ENCODE data around the gene TMEM186. TPM values are rescaled to one million over a fixed set of nuclear protein-coding genes. Genes with fewer than 3 reads are reported as not detected.
"Not testable (repeated sequence)": the region's sequence is repeated elsewhere in the genome, so short reads cannot be mapped to it uniquely, and the experiment has no call there.

TMEM186 gene
- total RNA-seq, 1 donor from 2014 or later: 10.4 TPM

DNA sequence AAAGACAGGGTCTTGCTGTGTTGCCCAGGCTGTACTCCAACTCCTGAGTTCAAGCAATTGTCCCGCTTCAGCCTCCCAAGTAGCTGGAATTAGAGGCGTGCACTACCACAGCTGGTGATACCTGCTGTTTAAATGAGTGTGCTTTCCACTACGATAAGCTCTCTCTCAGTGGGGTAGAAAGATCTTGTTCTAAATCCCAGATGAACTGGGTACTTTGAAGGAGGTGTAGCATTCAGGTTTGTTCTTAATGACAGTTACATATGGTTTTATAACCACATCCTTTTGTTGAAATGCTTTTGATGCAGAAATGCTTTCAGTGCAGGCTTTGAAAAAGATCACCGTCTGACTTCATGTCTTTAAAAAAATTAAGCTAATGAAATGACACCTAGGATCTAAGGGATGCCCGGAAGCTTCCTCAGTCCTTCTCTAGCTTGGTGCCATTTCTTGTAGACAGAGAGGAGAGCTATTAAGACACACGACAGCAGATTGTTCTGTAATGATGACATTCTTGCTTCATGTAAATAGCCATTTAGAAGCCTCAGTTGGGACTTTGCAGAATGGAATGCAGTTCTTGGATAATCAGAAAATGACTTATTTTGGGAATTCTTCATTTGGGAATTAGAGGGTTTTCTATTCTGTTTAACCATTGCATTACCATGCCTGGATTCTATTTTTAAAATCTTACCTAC, 19.7 kb upstream of the TMEM186 start:
- no peak for DNase-seq (ENCODE audit: low spot score)
- intact Hi-C loops (cut with DNase I): no loop called here

DNA sequence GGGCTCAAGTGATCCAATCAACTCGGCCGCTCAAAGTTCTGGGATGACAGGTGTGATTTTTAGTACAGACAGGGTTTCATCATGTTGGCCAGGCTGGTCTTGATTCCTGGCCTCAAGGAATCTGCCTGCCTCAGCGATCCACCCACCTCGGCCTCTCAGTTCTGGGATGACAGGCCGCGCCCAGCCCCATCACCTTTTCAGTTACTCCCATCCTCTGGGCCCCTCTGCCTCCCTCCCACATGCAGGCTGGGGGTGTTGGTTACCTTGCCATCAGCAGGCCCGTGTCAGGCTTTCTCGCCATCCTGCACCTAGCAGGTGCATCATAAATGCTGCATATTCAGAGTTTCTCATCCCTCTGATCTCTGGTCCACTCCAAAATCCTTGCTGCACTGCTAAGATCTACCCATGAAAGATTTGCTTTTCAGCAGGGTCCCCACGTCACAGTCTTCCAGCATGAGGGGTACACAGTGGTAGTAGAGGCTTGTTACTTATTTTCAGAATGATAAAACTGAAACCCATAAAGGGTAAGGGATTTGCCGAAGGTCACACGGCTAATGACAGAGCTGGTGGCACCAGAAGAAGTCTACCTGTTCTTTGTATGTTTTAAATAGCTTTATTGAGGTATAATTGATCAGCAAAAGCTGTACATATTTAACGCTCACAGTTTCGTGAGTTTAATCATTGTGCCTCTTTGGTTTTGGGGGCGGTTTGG, 16.8 kb upstream of the TMEM186 start:
- no peak for DNase-seq (ENCODE audit: low spot score)
- intact Hi-C loops (cut with DNase I): no loop called here

DNA sequence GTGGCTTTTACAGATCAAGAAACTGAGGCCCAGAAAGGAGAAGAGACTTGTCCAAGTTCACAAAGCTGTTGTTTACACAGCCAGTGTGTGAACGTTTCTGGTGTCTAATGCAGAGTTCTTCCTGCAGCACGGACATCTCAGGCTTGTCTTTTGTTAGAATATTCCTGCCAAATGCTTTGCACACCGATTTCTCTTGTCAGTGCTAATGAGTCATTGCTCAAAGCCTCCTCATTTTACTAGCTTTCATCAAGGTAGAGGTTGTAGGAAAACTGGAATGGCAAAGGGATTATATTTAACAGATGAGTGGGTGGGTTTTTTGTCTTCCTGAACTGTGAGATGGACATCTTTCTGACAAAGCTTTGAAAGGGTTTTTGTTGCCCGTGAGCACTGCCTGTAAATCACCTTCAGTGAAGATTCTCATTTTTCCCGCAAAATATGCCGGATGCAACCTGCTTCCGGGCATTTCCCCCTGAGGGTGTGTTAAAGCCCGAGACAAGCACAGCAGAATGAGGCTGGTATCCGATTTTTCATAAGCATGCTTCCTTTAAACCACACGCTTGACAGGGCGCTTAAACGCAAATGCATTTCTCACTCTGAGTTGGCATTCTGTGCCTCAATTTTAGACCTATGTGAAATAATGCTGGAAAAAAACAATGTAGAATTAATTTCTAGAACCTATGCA, 14.9 kb upstream of the TMEM186 start:
- intact Hi-C loops (cut with DNase I): no loop called here
- no peak for DNase-seq (ENCODE audit: low spot score)

DNA sequence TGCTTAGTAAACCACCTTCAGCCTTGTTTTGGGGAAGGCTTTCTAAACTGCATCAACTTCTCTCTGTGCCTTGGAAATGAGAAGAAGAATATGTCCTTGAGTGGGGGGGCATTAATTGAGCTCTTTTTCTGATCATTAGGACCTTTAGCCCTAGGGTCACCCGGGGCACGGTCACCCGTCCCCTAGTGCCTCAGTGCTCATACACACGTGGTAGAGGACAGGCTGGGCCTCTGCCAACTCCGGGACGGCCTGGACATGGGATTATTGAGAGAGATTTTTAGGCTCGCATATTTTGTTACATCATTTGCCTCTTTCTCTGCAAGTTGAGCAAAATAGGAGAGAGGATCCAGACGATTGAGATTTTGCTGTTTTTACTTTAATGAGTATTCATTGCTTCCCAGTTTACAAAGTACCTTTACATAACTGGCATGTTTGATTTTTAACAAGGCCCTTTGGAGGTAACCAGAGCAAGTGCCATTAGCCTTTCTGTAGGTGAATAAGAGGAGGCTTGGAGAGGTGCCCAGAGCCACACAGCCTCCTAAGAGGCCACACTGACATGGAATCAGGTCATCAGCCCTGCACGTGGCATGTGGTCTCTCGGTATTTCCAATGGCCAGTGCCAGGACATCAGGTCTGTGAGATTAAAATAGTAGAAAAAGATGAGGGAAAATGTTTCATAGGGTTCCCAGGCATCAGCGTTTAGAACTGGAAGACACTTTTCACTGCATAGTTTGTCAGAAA, 11.3 kb upstream of the TMEM186 start:
- DNase-seq (ENCODE audit: low spot score): no peak
- intact Hi-C loops (cut with DNase I): no loop called here

DNA sequence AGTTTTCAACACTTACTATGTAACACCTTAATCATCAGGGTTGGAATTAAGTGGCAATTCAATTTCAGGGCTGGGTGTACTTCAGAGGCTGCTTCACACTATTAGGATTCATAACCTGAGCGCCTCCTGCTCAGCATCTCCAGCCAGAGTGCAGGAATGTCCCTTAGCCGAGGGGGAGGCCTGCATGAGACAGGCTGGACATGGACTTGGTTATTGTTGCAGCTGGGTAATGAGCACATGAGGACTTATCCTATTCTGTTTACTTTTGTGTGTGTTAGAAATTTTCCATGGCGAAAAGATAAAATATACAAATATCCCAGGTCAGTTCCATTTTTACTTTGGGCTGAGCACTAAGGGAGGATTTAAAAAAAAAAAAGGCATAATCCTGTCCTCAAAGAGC, 10.6 kb upstream of the TMEM186 start:
- intact Hi-C loops (cut with DNase I): no loop called here
- DNase-seq (ENCODE audit: low spot score): no peak

DNA sequence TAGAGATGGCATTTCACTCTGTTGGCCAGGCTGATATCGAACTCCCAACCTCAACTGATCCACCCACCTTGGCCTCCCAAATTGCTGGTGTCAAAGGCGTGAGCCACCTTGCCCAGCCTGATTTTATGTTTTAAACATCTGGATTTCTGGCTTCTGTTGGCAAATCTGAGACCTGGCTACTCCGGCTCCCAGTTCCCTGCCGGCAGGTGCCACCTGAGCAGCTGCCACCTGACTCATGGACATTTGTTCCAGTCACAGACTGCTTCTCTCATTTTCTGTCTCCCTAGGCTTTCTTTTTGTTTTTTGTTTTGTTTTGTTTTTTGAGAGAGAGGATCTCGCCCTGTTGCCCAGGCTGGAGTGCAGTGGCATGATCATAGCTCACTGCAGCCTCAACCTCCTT, 9.8 kb upstream of the TMEM186 start:
- intact Hi-C loops (cut with DNase I): no loop called here
- DNase-seq (ENCODE audit: low spot score): no peak

DNA sequence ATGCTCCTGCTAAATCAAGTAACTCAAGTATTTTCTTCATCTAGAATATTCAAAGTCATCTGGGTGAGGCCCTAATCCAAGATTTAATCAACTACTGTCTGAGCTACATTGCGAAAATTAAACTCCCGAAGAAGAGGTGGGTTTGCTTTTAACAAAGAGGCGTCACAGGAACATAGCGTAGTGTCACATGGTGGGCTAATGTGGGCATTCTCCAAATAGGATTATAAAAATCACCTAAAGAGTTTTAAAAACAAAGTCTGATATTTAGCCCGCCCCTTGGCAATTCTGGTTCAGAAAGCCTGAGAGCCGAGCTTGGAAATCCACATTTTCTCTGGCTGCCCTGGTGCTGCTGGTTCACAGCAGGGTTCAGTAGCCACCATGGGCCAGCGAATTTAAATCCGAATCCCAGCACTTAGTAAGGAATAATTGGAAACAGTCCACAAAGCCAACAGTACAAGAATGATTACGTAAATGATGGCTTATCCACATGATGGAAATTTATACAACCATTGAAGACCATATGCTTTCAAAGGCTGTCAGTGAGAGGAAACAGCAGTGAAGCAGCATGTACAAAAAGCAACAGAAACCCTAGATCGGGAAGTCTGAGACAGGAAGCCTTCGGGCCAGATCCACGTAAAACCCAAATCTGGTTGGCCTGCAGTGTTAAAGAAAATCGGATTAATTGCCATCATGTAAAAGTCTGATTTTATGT, 9.0 kb upstream of the TMEM186 start:
- intact Hi-C loops (cut with DNase I): no loop called here
- DNase-seq (ENCODE audit: low spot score): no peak

DNA sequence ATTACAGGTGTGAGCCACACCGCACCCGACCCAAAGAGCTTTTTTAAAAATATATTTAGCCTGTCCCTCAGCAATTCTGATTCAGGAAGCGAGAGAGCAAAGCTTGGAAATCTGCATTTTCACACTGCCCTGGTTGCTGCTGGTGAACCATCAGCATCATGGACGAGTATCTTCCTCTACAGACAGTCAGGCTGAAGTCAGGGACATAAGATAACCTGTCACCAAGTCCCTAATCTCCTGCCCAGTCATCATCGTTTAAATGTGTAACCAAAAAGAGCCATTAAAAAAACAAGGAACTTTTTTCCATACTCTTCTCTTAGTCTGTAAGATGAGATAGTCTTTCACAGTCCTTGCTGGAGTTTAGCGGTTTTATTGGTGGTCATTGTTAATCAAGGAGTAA, 6.9 kb upstream of the TMEM186 start:
- intact Hi-C loops (cut with DNase I): no loop called here

DNA sequence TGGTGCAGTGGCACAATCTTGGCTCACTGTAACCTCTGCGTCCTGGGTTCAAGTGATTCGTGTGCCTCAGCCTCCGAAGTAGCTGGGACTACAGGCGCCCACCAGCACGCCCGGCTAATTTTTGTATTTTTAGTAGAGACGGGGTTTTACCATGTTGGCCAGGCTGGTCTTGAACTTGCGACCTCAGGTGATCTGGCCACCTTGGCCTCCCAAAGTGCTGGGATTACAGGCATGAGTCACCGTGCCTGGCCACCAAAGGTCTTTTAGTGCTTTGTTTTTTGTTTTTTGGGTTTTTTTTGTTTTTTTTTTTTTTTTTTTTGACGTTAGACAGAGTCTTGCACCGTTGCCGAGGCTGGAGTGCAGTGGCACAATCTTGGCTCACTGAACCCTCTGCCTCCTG, 6.3 kb upstream of the TMEM186 start:
- intact Hi-C loops (cut with DNase I); DNase-seq (ENCODE audit: low spot score): not testable (repeated sequence)

More for the DNA sequence above, 6.9 kb upstream of the TMEM186 start:
- DNase-seq (ENCODE audit: low spot score): no peak

DNA sequence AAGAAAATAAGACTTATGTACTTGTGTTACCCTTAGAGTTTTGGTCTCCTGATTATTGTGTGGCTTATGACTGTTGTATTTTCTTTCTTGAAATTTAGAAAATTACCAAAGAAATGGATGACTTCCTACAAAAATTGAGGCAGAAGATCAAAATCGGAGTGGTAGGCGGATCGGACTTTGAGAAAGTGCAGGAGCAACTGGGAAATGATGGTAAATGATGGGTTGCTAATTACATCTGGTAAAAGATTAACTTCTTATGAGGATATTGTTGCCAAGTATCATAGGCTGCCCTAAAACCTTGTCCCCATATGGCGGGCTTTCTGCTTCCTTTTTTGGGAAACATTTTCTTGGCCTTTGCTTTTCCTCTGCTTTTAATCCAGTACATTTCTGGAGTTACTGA, 4.3 kb upstream of the TMEM186 start:
- no peak for DNase-seq (ENCODE audit: low spot score)
- intact Hi-C loops (cut with DNase I): no loop called here

DNA sequence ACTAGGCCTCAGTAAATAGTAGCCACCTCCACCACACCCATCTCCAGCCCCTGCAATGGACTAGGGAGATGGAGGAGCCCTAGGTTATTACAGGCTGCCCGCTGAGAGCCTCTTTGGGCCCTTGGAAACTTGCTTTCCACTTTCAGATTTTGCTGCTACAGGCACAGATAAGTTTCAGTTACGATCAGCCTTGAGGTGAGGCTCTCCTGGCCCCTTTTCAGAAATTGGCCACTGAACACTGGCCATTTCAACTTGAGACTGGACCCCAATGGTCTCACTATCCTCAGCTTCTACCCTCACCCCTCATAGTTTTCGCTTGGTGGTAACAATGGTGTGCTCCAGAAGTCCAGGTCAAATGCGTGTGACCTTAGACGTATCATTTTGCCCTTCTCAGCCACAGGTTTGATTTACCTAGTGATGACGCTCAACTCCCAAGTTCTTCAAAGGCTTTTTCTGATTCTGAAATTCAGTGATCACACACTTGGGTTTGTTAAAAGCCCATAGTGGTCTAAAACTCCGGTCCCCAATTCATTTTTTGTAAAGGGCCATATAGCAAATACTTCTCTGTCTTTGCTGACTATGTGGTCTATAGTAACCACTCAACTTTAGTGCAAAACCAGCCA, 1.2 kb upstream of the TMEM186 start:
- intact Hi-C loops (cut with DNase I): loop anchor here (2.0 to 5.0 kb wide), 4 partner anchors 69 to 231 kb away; partner anchors contain the start of genes ABAT and CARHSP1
- no peak for DNase-seq (ENCODE audit: low spot score)

DNA sequence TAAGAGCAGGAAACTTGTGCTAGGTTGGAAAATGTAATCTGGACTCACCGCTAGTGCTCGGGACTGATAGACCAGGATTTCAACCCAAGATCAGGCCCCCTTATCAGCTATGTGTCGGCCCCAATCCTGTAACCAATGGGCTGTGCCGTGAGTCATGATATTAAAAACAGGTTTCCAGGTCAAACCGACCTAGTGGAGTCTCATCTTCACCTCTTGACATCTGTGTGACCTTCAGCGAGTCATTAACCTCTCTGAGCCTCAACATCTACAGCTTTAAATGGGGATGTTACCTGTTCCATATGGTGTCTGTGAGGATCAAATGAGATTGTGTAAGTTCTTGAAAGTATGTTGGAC, 712 bp upstream of the TMEM186 start:
- intact Hi-C loops (cut with DNase I): loop anchor here (2.0 to 5.0 kb wide), 4 partner anchors 69 to 231 kb away; partner anchors contain the start of genes ABAT and CARHSP1

DNA sequence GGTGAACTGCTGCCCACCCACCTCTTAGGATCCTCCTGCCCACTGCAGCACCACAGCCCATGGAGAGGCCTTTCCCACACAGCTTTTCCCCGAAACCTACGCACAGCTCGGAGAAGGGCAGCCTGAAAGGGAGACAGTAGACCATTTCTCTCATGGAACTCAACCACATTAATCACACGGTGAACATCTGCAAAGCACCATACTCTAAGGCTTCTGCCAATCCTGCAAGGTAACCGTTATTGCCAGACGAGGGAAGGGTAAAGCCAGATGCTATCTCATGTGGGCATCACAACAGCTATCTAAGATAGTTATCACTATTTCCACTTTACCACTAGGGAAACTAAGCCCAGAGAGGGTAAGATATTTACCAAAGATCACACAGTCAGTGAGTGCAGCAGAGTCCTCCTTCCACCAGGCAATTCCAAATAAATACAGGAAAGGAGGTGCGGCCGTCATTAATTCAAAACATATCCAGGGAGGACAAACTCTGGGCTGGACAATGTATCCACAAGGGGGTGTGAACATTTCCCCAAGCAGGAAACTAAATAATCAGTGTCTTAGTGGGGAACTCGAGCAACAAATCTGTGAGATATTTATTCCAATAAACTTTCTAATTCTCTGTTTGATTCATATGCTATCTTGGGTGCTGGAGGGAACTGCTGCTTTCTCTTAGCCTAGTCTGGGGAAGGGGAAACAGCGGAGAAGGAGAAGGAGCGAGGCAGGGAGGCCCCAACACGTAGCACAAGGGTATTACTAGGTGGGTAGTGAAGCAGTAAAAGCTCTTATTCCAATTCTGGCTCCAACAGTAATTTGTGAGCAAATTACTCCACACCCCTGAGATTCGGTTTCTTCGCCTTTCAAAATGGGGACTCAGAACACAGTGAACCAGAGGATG, 723 bp downstream of the TMEM186 start:
- intact Hi-C loops (cut with DNase I): loop anchor here (5.0 kb wide), 3 partner anchors 71 to 229 kb away; partner anchors contain the start of genes ABAT and CARHSP1
- peak; percentile 10 for DNase-seq (ENCODE audit: low spot score)

More for the DNA sequence above, 712 bp upstream of the TMEM186 start:
- no peak for DNase-seq (ENCODE audit: low spot score)

DNA sequence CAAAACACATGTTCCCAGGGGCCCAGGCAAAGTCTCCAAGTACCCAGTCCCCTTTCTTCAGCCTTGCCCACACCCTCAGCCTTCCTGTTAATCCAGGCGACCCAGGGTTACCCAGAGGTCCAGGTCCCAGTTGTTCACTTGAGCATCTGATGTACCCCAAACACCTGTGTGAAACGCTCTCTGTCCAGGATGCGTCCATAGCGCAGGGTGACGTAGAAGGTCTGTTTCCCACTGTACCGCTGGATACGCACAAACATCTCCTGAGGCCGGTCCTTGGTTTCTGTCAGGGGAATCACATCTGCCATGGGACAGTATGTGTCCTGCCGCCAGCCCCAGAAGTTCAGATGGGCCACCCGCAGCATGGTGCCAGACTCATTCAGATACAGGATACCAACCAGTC, 1.6 kb downstream of the TMEM186 start:
- DNase-seq (ENCODE audit: low spot score): peak; percentile 67
- intact Hi-C loops (cut with DNase I): loop anchor here (5.0 kb wide), 3 partner anchors 71 to 229 kb away; partner anchors contain the start of genes ABAT and CARHSP1

DNA sequence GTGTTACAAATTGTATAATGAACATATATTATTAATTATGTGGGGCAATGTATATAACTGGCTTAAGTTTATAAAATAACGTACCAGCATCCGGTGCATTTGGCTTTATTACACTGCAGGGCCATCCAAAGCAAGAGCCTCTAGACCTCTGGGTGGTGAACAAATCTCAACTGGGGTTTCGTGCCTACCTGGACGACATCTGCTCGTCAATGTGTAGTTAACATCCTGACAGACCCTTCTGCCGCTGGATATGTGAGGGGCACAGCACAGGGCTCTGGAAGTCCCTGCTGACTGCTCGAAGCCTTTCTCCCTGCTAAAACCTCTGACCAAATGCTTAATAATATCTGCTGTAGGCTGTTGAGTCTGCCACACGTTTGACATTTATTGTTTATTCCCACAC, 2.3 kb downstream of the TMEM186 start:
- no peak for DNase-seq (ENCODE audit: low spot score)
- intact Hi-C loops (cut with DNase I): loop anchor here (5.0 kb wide), 3 partner anchors 72 to 228 kb away; partner anchors contain the start of genes ABAT and CARHSP1

DNA sequence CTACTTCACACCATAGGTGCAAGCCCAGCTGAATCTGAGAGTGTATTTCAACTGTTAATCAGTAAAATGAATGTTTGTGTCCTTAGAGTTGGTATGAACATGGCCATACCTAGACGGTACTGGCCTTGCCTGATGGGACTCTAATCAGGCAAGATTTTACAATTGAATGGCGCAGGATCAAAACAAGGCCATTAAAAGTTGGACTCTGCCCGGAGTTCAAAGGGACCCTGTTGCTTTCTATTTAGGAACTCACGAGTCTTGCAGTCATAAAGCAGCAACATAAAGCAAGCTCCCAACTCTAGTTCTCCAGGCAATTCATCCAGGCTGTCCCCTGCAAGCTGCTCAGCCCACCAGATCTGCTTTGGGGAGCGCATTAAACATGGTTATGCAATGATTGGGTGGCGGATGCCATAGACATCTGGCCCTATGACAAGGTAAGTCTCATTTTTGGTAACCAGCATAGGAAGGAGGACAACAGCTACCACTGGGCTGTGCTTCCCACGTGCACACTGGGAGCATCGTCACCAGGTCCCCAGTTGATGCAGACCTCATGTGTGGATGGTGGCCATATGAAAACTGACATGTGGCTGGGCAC, 8.8 kb downstream of the TMEM186 start:
- intact Hi-C loops (cut with DNase I): no loop called here
- no peak for DNase-seq (ENCODE audit: low spot score)

DNA sequence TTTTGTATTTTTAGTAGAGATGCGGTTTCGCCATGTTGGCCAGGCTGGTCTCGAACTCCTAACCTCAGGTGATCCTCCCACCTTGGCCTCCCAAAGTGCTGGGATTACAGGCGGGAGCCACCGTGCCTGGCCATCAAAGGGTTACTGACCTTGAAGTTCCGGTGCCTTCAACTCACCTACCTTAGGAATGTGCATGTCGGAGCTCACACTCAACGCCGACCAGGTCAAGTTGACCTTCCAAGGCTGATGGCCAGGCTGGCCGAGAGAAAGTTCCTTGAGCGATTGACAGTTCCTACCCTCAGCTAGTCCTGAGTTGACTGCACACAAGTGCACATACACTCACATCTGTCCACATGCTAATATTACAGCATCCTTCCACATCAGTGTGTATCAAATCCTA, 11.1 kb downstream of the TMEM186 start:
- intact Hi-C loops (cut with DNase I); DNase-seq (ENCODE audit: low spot score): not testable (repeated sequence)
